Stomach (tissue), 9 donors: ENCODE measurements around the gene AMELX. TPM values are rescaled to one million over a fixed set of nuclear protein-coding genes. Genes with fewer than 3 reads are reported as not detected.

Experiments used
- DNase-seq, 2 donors: peaks; one replicate each; pipeline versions ENCODE4 v3.0.0 to v3.0.0-alpha.2; 2013 to 2019
- H3K27ac ChIP-seq, 5 donors: fragments of 200-600 bp in 4 of 5; sonication (generic) in 4 of 5; one replicate each; pipeline ENCODE4 v1.5.1; 2013 to 2019; ENCODE audit warnings: mild to moderate bottlenecking in 1 of 5, moderate library complexity in 1 of 5
- H3K27me3 ChIP-seq, 3 donors: fragments of 200-600 bp; sonication (generic); one replicate each; pipeline ENCODE4 v1.5.1; 2017 to 2019; ENCODE audit warnings: mixed run types in 1 of 3
- H3K36me3 ChIP-seq, 4 donors: fragments of 200-600 bp; sonication (generic); 1 replicate in 3 of 4; 2 replicates in 1 of 4; pipeline ENCODE4 v1.5.1; 2016 to 2019
- H3K4me1 ChIP-seq, 4 donors: fragments of 200-600 bp; sonication (generic); one replicate each; pipeline ENCODE4 v1.5.1; 2016 to 2019
- H3K4me3 ChIP-seq, 4 donors: fragments of 200-600 bp; sonication (generic) in 3 of 4; one replicate each; pipeline ENCODE4 v1.5.1; 2016 to 2019; ENCODE audit warnings: mild to moderate bottlenecking in 1 of 4
- H3K9me3 ChIP-seq, 4 donors: fragments of 200-600 bp; sonication (generic); one replicate each; pipeline ENCODE4 v1.5.1; 2016 to 2019
- CTCF ChIP-seq, 7 experiments: fragments of 450-650 bp in 4 of 7; fragments of 200-600 bp in 3 of 7; sonication (generic) in 3 of 7; IDR thresholded peaks; one replicate each; pipeline ENCODE4 v1.5.1; 2016 to 2019; ENCODE audit warnings: antibody characterized with exemption in 7 of 7, control low read depth in 2 of 7, mild to moderate bottlenecking in 1 of 7
- EP300 ChIP-seq: sonication (generic); formaldehyde crosslinking; IDR thresholded peaks from one replicate; pipeline ENCODE4 v1.6.1; 2017; ENCODE audit warnings: antibody characterized with exemption
- POLR2A ChIP-seq, 4 donors: fragments of 450-650 bp; IDR thresholded peaks; one replicate each; pipeline ENCODE4 v1.6.1; 2016; ENCODE audit warnings: antibody characterized with exemption in 4 of 4, control low read depth in 2 of 4, mild to moderate bottlenecking in 1 of 4, moderate library complexity in 1 of 4
- POLR2AphosphoS5 ChIP-seq, 3 donors: sonication (generic); formaldehyde crosslinking; IDR thresholded peaks; one replicate each; pipeline ENCODE4 v1.6.1; 2016; ENCODE audit warnings: antibody characterized with exemption in 3 of 3
- WGBS, 5 donors: extraction: QIAGEN DNeasy Blood & Tissue Kit in 3 of 5; methylation state at CpG; one replicate each; pipeline versions ENCODE4 v1.1.5 to v1.1.7; 2013 to 2018; 5-methylcytosine and 5-hydroxymethylcytosine counted together
- intact Hi-C: fragments of 100-400 bp; cut with DNase I; formaldehyde crosslinking; loops from one replicate; pipeline ENCODE4 v1.15.1; 2023; ENCODE audit warnings: low total_unique reads
- polyA plus RNA-seq, 3 donors: library from polyadenylated mRNA; stranded (reverse); fragments of 200-250 nt; gene quantifications; one replicate each; pipeline ENCODE4 v1.2.3, GENCODE V29; 2013
- total RNA-seq, 5 donors: library from RNA; depleted of rRNA; stranded (reverse); fragments of >200 nt; gene quantifications; one replicate each; pipeline versions ENCODE4 v1.1.0 to v1.2.3, GENCODE V29; 2014 to 2016
- donor health status: healthy with polysubstance abuse.
- donor health status: Bipolar disorder and iron deficiency.
- donor health status: healthy.

The AMELX gene
- total and polyA plus RNA-seq, 8 donors = not detected

- Histone ChIP-seq H3K27ac (no peak overlapping the region), H3K4me1 (peaks cover 0 to 12% (median 3%) of the 10 kb centered on the region in 4 donors), H3K4me3 (no peak overlapping the region), H3K36me3 (no peaks in the 10 kb centered on the region), H3K9me3 (no peaks in the 10 kb centered on the region), H3K27me3 (no peaks in the 10 kb centered on the region)
- WGBS, 5 donors = 81 to 100% (median 97%) methylated on average over 2 of the region's 2 CpGs
- no peak for TF ChIP-seq POLR2A (IDR thresholded peaks at IDR 0.05)
- TF ChIP-seq POLR2AphosphoS5 (IDR thresholded peaks at IDR 0.05) = no peak
- TF ChIP-seq EP300 = no peak
- no peak for TF ChIP-seq CTCF (IDR thresholded peaks at IDR 0.05)
- DNase-seq = no peak
- intact Hi-C loops = no loop called here
Observed at GRCh38 chrX:11272290-11272689, 20.9 kb upstream of the AMELX start.

GRCh38 chrX:11272863-11273262, 20.4 kb upstream of the AMELX start:
- H3K4me3 ChIP-seq = no peak overlapping the region
- 54 to 87% (median 68%) methylated on average over 5 of the region's 5 CpGs for WGBS, 5 donors
- H3K9me3 ChIP-seq = no peaks in the 10 kb centered on the region
- intact Hi-C loops = no loop called here
- no peak overlapping the region for H3K27ac ChIP-seq
- TF ChIP-seq CTCF (IDR thresholded peaks at IDR 0.05) = no peak
- TF ChIP-seq POLR2A (IDR thresholded peaks at IDR 0.05) = no peak
- TF ChIP-seq POLR2AphosphoS5 (IDR thresholded peaks at IDR 0.05) = no peak
- TF ChIP-seq EP300 = no peak
- no peak for DNase-seq
- H3K36me3 ChIP-seq = no peaks in the 10 kb centered on the region
- H3K27me3 ChIP-seq = no peaks in the 10 kb centered on the region
- H3K4me1 ChIP-seq = peaks cover 0 to 12% (median 3%) of the 10 kb centered on the region in 4 donors

GRCh38 chrX:11273544-11273943, 19.7 kb upstream of the AMELX start:
- DNase-seq = no peak
- TF ChIP-seq POLR2AphosphoS5 (IDR thresholded peaks at IDR 0.05) = no peak
- TF ChIP-seq POLR2A (IDR thresholded peaks at IDR 0.05) = no peak
- TF ChIP-seq CTCF (IDR thresholded peaks at IDR 0.05) = no peak
- TF ChIP-seq EP300 = no peak
- no peak overlapping the region for H3K4me3 ChIP-seq
- no peaks in the 10 kb centered on the region for H3K9me3 ChIP-seq
- intact Hi-C loops = no loop called here
- H3K4me1 ChIP-seq = peaks cover 0 to 12% (median 3%) of the 10 kb centered on the region in 4 donors
- WGBS, 5 donors = 67 to 88% (median 80%) methylated on average over 1 of the region's 1 CpG
- no peaks in the 10 kb centered on the region for H3K36me3 ChIP-seq
- no peak overlapping the region for H3K27ac ChIP-seq
- no peaks in the 10 kb centered on the region for H3K27me3 ChIP-seq

GRCh38 chrX:11282043-11282442, 11.2 kb upstream of the AMELX start:
- no peak overlapping the region for H3K4me3 ChIP-seq
- no peak overlapping the region for H3K27ac ChIP-seq
- H3K9me3 ChIP-seq = no peaks in the 10 kb centered on the region
- WGBS, 5 donors = 50 to 77% (median 67%) methylated on average over 2 of the region's 2 CpGs
- intact Hi-C loops = no loop called here
- DNase-seq = no peak
- no peaks in the 10 kb centered on the region for H3K4me1 ChIP-seq
- no peaks in the 10 kb centered on the region for H3K27me3 ChIP-seq
- H3K36me3 ChIP-seq = no peaks in the 10 kb centered on the region
- TF ChIP-seq CTCF (IDR thresholded peaks at IDR 0.05) (no peak), POLR2A (IDR thresholded peaks at IDR 0.05) (no peak), EP300 (no peak), POLR2AphosphoS5 (IDR thresholded peaks at IDR 0.05) (no peak)
